Effector memory CD4-positive, alpha-beta T cell (primary cell): ENCODE results near the gene PPT2.

ENCODE experiments used
- DNase-seq, 3 donors: peaks; one replicate each; pipeline ENCODE4 v3.0.0-alpha.2; 2020
- H3K27ac ChIP-seq: 2 replicates; pipeline ENCODE4 v1.7.0; 2013; ENCODE audit warnings: mild to moderate bottlenecking, low read length, moderate library complexity; ENCODE audit not compliant: insufficient read depth, poor library complexity, severe bottlenecking
- H3K27me3 ChIP-seq: replicated peaks from 2 replicates; pipeline ENCODE4 v1.7.0; 2013; ENCODE audit warnings: mild to moderate bottlenecking, low read length; ENCODE audit not compliant: insufficient read depth, control insufficient read depth, poor library complexity, severe bottlenecking
- H3K36me3 ChIP-seq: 2 replicates; pipeline ENCODE4 v1.7.0; 2013; ENCODE audit warnings: mild to moderate bottlenecking, low read length, moderate library complexity; ENCODE audit not compliant: control insufficient read depth, insufficient read depth
- H3K4me1 ChIP-seq: 2 replicates; pipeline ENCODE4 v1.7.0; 2013; ENCODE audit warnings: low read length, mild to moderate bottlenecking; ENCODE audit not compliant: control insufficient read depth, insufficient read depth, poor library complexity, severe bottlenecking
- H3K4me3 ChIP-seq: 2 replicates; pipeline ENCODE4 v1.7.0; 2013; ENCODE audit warnings: low read length, low read depth, mild to moderate bottlenecking; ENCODE audit not compliant: insufficient read depth, poor library complexity, severe bottlenecking
- H3K9me3 ChIP-seq: 2 replicates; pipeline ENCODE4 v1.7.0; 2013; ENCODE audit warnings: mild to moderate bottlenecking, low read length, moderate library complexity; ENCODE audit not compliant: control insufficient read depth

The PPT2 gene

DNA sequence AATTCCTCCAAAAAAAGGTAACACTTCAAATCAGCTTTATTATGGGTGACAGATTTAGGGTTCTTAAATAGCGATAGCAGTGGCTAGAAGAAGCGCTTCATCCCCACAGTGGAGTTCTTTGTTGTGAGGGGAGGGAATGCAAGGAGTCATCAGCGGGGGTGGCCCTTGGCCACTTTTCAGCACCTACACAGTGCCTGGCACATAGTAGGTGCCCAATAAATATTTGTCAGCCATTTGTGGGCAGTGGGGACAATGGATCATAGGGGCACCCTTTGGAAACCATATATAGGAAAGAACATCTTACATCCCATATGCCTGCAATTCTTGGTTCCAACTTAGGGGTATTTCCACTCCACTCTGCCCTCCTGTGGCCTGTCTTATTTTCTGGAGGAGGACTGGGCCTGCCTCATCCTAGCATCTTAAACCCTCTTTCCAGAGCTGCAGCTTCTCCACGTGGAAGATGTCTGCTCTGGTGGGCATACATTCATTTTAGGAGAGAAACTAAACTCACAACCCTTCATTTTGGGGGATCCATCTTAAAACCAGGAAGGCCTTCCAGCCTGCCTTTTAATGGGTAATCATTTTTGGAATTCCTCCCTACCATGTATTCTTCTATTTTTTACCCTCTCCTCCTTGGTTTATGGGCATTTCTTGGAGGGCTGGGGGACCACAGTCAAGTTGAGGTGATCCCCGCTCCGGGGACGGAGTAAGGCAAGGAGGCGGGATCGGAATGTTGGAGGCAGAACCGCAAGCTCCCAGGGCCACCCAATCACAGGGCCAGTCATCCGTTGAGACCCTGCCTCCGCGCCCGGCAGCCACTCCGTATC, 41.1 kb downstream of the PPT2 start:
- Histone ChIP-seq H3K27me3 (no peaks in the 10 kb centered on the region), H3K9me3 (no peaks in the 10 kb centered on the region), H3K4me3 (peak overlapping the region; percentile 83), H3K4me1 (peaks cover 30% of the 10 kb centered on the region), H3K27ac (peak overlapping the region; percentile 92), H3K36me3 (no peaks in the 10 kb centered on the region)
- no peak for DNase-seq

DNA sequence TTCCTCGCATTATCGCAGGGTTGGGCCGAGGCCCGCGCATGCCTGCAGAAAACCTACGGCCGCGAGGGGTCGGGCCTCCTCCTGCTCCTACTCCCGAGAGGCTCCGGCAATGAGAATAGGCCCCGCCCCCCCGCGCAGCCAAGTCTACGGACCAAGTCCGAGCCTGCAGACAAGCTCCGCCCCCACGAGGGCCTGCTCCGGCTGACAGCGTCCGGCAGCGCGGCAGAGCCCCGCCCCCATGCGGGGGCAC, 41.6 kb downstream of the PPT2 start:
- Histone ChIP-seq H3K9me3 (no peaks in the 10 kb centered on the region), H3K36me3 (no peaks in the 10 kb centered on the region), H3K4me3 (peak overlapping the region; percentile 83), H3K27ac (peak overlapping the region; percentile 92), H3K4me1 (peaks cover 30% of the 10 kb centered on the region), H3K27me3 (no peaks in the 10 kb centered on the region)
- DNase-seq: peak; percentile 99 to 100 (median 100)

DNA sequence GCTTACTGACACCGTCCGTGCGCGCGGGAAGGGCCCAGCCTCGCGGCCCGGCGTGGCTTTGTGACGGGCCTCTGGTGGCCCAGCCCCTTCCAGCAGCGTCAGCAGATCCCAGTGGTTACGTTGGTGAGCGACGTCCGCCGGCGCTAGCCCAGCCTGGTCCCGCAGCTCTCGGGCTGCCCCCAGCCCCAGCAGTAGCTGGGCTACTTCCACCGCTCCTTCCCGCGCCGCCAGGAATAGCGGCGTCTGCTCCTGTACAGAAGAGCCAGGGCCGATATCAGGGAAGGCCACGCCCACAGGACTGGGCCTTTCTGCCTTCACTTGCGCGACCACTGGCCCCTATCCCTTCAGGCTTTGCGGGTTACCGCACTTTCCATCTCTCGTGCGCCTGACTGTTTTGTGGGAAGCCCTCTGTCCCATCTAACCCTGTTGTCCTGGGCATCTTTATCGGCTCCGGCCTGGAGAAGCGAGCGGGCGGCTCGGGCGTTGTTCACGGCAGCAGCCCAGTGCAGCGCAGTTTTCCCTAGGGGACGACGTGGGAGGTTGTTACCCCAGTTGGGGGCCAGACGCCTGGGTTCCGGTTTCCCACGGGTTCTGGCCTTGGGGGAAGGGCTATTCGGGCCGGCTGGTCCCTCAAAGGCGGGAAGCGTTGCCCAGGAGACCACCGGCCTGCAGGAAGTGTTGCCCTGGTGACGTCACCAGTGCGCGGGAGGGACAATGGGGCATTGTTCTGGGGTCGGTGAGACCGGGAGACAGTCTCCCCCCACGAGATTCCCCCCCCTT, 42.2 kb downstream of the PPT2 start:
- Histone ChIP-seq H3K9me3 (no peaks in the 10 kb centered on the region), H3K36me3 (no peaks in the 10 kb centered on the region), H3K4me3 (peak overlapping the region; percentile 83), H3K27me3 (no peaks in the 10 kb centered on the region), H3K4me1 (peaks cover 30% of the 10 kb centered on the region), H3K27ac (peak overlapping the region; percentile 92)
- DNase-seq: peak; percentile 39 to 67 (median 48)

DNA sequence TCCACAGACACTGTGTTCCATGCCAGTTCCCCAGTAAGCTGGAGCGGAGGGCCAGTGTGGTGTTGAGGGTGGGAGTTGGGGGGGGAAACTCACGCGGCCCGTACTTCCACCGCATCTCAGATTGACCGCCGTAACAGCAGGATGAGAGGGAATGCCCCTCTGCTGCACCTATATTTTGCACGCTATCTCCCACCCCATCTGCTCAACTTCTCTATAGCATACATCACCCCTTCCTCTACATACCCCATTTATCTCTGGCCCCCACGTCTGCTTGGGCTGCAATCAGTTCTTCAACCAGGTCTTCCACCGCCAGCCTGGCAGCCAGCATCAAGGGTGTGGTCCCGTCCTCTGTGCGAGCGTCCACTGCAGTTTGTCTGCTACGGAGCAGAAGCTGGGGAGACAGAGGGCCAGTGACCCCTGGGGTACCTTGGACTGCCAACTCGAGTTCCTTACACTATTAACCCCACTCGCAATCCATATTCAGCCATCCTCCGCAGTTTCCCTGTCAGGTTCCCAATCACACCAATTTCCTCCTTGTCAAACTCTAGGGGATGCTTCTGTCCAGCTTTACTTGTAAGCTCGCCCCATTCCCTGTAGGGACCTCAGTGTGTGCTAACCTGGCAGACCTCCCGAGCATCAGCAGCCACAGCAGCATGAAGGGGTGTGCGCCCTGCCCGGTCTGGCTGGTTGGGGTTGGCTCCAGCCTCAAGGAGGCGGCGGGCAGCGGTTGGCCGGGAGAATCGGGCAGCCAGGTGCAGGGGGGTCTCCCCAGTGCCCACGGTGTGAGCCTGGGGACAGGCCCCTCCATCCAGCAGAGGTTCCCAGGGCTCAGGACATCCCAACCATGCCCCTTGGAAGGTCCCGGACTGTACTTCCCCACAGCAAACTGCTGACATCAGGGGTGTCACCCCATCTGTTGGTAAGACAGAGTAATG, 43.0 kb downstream of the PPT2 start:
- Histone ChIP-seq H3K27ac (peak overlapping the region; percentile 92), H3K4me1 (peaks cover 30% of the 10 kb centered on the region), H3K36me3 (no peaks in the 10 kb centered on the region), H3K9me3 (no peaks in the 10 kb centered on the region), H3K27me3 (no peaks in the 10 kb centered on the region), H3K4me3 (peak overlapping the region; percentile 83)
- DNase-seq: no peak

DNA sequence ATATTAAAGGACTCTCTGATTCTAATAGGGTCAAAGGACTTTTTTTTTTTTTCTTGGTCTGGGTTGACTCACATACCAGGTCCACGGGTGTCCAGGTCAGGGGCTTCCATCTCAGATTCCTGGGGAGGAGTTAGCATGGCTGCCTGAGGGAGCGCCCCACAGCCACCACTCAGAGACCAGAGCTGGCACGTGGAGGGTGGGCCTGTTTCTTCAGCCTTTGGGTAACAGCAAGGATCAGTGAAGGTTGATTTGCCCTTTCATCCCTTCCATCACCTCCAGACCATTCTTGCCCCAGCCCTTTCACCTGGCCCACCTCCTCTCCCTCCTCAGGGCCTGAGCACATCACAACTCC, 44.4 kb downstream of the PPT2 start:
- Histone ChIP-seq H3K9me3 (no peaks in the 10 kb centered on the region), H3K27me3 (no peaks in the 10 kb centered on the region), H3K27ac (no peak overlapping the region), H3K4me3 (no peak overlapping the region), H3K4me1 (peaks cover 24% of the 10 kb centered on the region), H3K36me3 (no peaks in the 10 kb centered on the region)
- DNase-seq: no peak

DNA sequence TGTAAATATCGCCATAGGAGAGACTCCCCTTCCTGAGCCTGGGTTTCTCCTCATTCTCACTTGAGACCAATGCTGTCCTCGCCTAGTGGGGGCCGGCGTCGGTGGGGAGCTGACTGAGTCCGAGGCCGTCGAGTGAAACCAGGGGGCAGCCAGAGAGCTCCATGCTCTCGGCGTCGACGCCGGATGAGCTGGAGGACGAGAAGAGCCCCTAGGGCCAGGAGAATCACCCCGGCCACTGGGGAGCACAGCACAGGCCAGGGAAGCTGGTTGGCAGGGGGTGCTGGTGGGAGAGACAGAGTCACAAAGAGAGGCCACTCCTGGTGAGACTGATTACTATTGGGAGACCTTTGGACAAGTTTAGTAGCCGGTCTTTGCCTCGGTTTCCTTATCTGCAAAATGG, 44.9 kb downstream of the PPT2 start:
- H3K4me3 ChIP-seq: no peak overlapping the region
- no peaks in the 10 kb centered on the region for H3K9me3 ChIP-seq
- no peaks in the 10 kb centered on the region for H3K27me3 ChIP-seq
- DNase-seq: no peak
- H3K36me3 ChIP-seq: no peaks in the 10 kb centered on the region
- no peak overlapping the region for H3K27ac ChIP-seq
- peaks cover 19% of the 10 kb centered on the region for H3K4me1 ChIP-seq

DNA sequence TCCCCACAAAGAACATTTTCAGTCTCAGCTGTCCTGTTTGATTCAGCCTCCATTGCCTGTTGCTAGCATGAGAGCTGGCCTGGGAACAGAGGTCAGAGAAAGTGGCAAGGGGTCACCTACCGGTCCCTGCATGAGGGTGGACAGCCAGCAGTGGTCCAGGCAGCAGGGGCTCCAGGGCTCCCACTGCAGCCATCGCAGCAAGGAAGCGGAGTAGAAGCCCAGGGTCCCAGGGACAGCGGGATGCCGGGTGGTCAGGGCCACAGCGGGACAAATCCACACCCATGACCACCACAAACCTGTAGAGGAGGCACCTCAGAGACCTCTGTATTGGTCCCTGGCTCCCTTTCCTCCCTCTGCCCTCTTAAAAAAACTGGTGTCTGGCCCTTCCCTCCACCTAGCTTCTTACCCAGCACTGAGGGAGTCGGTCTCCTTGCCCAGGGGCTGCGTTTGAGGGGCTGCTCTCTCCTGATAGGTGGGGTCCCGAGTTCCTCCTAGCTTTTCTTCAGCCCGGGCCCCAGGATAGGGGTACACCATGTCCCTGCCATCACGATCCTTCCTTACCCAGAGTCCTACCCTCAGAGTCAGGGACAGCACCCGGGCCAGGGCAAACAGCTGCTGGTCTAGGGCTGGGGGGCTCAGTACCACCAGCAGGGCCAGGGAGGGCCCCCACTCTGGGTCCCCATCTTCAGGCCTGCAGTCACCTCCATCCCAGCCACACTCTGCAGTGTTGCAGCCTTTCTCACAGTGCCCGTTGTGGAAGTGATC, 47.0 kb downstream of the PPT2 start:
- H3K36me3 ChIP-seq: no peaks in the 10 kb centered on the region
- H3K27ac ChIP-seq: no peak overlapping the region
- H3K4me1 ChIP-seq: peaks cover 5% of the 10 kb centered on the region
- no peak overlapping the region for H3K4me3 ChIP-seq
- no peak for DNase-seq
- H3K9me3 ChIP-seq: no peaks in the 10 kb centered on the region
- H3K27me3 ChIP-seq: no peaks in the 10 kb centered on the region

DNA sequence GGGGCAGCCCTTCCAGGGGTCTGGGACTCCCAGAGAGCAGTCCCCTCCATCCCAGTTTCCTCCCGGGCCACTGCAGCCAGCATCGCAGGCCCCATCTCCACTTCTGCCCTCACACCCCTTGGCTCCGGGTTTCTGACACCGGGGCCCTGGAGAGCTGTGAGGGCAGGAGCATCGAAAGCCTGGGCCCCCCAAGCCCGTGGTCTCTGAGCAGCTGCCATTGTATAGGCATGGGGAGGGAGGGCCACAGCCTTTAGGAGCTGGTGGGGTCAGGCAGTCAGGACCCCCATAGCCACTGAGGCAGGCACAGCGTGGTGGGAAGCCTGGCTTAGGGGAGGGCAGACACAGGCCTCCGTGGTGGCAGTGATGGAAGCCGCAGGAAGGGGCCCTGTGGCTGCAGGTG, 48.2 kb downstream of the PPT2 start:
- Histone ChIP-seq H3K4me3 (no peak overlapping the region), H3K36me3 (no peaks in the 10 kb centered on the region), H3K4me1 (no peaks in the 10 kb centered on the region), H3K9me3 (no peaks in the 10 kb centered on the region), H3K27ac (no peak overlapping the region), H3K27me3 (no peaks in the 10 kb centered on the region)
- no peak for DNase-seq

DNA sequence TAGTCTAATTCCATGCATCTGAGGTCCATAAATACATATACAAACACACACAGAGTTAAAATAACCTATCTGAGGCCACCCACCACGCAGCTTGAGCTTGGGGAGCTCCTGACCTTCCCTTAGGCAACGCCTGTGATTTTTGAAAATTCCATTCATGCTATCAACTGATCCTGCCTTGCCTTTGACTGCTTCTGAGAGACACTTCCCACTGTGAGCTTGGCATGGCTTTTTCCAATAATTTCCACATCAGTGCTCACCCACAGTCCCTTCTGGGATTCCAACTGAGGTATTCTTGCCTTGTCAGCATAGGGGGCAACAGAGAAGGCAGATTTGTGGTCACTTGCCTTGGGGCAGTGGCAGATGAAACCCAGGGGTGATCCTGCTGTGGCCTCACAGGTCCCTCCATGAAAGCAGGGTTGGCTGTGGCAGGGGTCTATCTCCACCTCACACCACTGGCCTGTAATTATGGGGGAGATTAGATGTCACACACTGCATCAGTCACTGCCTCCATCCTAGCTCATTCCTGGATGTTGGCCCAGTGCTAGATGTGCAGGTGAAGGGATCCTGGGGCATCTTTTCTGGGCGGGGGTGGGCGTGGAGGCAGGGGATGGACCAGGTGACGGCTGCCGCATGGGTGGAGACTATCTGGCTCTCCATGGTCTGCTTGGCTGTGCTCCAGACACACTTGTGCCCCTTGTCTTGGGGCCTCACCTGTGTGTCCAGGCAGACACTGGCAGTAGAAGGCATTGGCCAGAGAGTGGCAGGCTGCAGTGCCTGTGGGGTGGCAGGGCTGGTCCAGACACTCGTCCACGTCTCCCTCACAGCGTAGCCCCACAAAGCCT, 49.7 kb downstream of the PPT2 start:
- H3K27me3 ChIP-seq: no peaks in the 10 kb centered on the region
- no peaks in the 10 kb centered on the region for H3K36me3 ChIP-seq
- H3K9me3 ChIP-seq: no peaks in the 10 kb centered on the region
- H3K4me3 ChIP-seq: no peak overlapping the region
- H3K27ac ChIP-seq: no peak overlapping the region
- no peak for DNase-seq
- no peaks in the 10 kb centered on the region for H3K4me1 ChIP-seq
